Hepatocyte (in vitro differentiated cells): Measurements from ENCODE around the gene SCGN.

ENCODE experiments used
- CTCF ChIP-seq: fragments of 200-600 bp; sonication (generic); IDR thresholded peaks from 2 replicates; pipeline ENCODE4 v1.5.1; 2016; ENCODE audit warnings: antibody characterized with exemption, mild to moderate bottlenecking; ENCODE audit not compliant: poor library complexity
- EZH2 ChIP-seq: fragments of 200-600 bp; sonication (generic); IDR thresholded peaks from 2 replicates; pipeline ENCODE4 v1.6.1; 2016; ENCODE audit warnings: antibody characterized with exemption, mild to moderate bottlenecking, borderline replicate concordance

- TF ChIP-seq CTCF = no peak
- TF ChIP-seq EZH2 = no peak
These were observed 19.6 kb downstream of the SCGN start for GRCh38 chr6:25671652-25672051.
